Heart right ventricle (tissue), 16 donors: ENCODE data around the gene GATAD2B. TPM values are rescaled to one million over a fixed set of nuclear protein-coding genes. Genes with fewer than 3 reads are reported as not detected.

Experiments used
- ATAC-seq, 8 donors: fragments of 200-7000 bp; cut with Tn5 transposase; one replicate each; pipeline ENCODE4 v1.9.1; 2020; ENCODE audit warnings: mild to moderate bottlenecking in 8 of 8, moderate library complexity in 8 of 8, moderate number of reproducible peaks in 1 of 8
- DNase-seq, 2 donors: peaks; one replicate each; pipeline ENCODE4 v3.0.0-alpha.2; 2020
- H3K27ac ChIP-seq, 10 donors: fragments of 200-600 bp; sonication (generic) in 2 of 10; one replicate each; pipeline versions ENCODE4 v1.5.0 to v1.8.0; 2020 to 2022; ENCODE audit warnings: mild to moderate bottlenecking in 3 of 10
- H3K27me3 ChIP-seq, 7 donors: fragments of 200-600 bp; one replicate each; pipeline ENCODE4 v1.8.0; 2021 to 2022; ENCODE audit warnings: mild to moderate bottlenecking in 2 of 7
- H3K36me3 ChIP-seq, 9 donors: fragments of 200-600 bp; sonication (generic) in 1 of 9; one replicate each; pipeline versions ENCODE4 v1.5.0 to v1.8.0; 2020 to 2022; ENCODE audit warnings: mild to moderate bottlenecking in 2 of 9
- H3K4me1 ChIP-seq, 9 donors: fragments of 200-600 bp; sonication (generic) in 1 of 9; one replicate each; pipeline versions ENCODE4 v1.5.0 to v1.8.0; 2020 to 2022; ENCODE audit warnings: mild to moderate bottlenecking in 4 of 9
- H3K4me3 ChIP-seq, 10 donors: fragments of 200-600 bp; sonication (generic) in 2 of 10; one replicate each; pipeline versions ENCODE4 v1.5.0 to v1.8.0; 2020 to 2022; ENCODE audit warnings: mild to moderate bottlenecking in 7 of 10, moderate library complexity in 2 of 10
- H3K9me3 ChIP-seq, 11 donors: fragments of 200-600 bp in 10 of 11; sonication (generic) in 2 of 11; one replicate each; pipeline versions ENCODE4 v1.5.0 to v1.8.0; 2013 to 2022; ENCODE audit warnings: mild to moderate bottlenecking in 2 of 11, control low read depth in 1 of 11, moderate library complexity in 1 of 11
- CTCF ChIP-seq, 9 donors: fragments of 200-600 bp; sonication (generic) in 2 of 9; IDR thresholded peaks; one replicate each; pipeline versions ENCODE4 v1.5.0 to v1.8.0; 2021 to 2022; ENCODE audit warnings: antibody characterized with exemption in 9 of 9, mild to moderate bottlenecking in 5 of 9, moderate library complexity in 1 of 9
- WGBS, 2 donors: extraction: QIAGEN DNeasy Blood & Tissue Kit; methylation state at CpG; one replicate each; pipeline ENCODE4 v1.1.7; 2013; ENCODE audit warnings: inconsistent platforms in 1 of 2; 5-methylcytosine and 5-hydroxymethylcytosine counted together
- intact Hi-C, 10 donors: fragments of 100-400 bp; cut with DNase I; formaldehyde crosslinking; loops; one replicate each; pipeline versions ENCODE4 v1.11.1 to v1.14.2; 2022
- microRNA-seq, 2 donors: library from miRNA; unstranded; fragments of <30 nt; microRNA quantifications; one replicate each; pipeline ENCODE4 v1.2.0, GENCODE V29; 2021
- polyA plus RNA-seq, 2 donors: library from polyadenylated mRNA; stranded (reverse); fragments of 200-250 nt; gene quantifications; one replicate each; pipeline ENCODE4 v1.2.3, GENCODE V29; 2013
- total RNA-seq, 10 donors: library from RNA; stranded (reverse); fragmentation: NEBNext Ultra II Directional in 3 of 10; extraction: Animal tissue kit (Norgen Biotek cat#: 25700) in 3 of 10; gene quantifications; one replicate each; pipeline versions ENCODE4 v1.2.1 to v1.2.4, GENCODE V29; 2021 to 2023
- donor health status: Arrhythmogenic right ventricular cardiomyopathy.
- donor health status: ischemic (EF 13 %, LVEDD 7.1; RV severe dilation, severe dysfunction).
- donor health status: healthy with polysubstance abuse.
- donor health status: DM: no; HTN: yes; CAD: no.
- donor health status: DM: no; HTN: no; CAD: no.
- donor health status: ischemic (EF 25% LVEDD 6.9; RV normal size, moderate dysfunction).
- donor health status: ischemic (EF 25% LVEDD 5.7; RV mildly dilated, moderate dysfunction).
- donor health status: healthy.
- donor health status: DM: yes; HTN: yes; CAD: no.
- donor health status: Ischemic cardiomyopathy.
- donor health status: ischemic (EF 35%, LVEDD 5.7; RV mildly dilated, moderate dysfunction).
- donor health status: nonischemic (EF 11% LVEDD 7.7; RV severe dilation, severe dysfunction).
- donor health status: DM: yes; HTN: yes; CAD: no.
- donor health status: PGD.
- donor health status: ischemic (EF 29% LVEDD 5.4; RV normal size, mild dysfunction).
- donor health status: nonischemic (EF 23%, LVEDD 6.1; RV moderate dilation, normal function).

Gene GATAD2B
- total and polyA plus RNA-seq, 12 donors = 3.9 to 52.6 (median 41.9) TPM

- WGBS, 2 donors = 41 to 50% methylated on average over 7 of the region's 7 CpGs
- peaks cover 0 to 29% (median 22%) of the 10 kb centered on the region in 9 donors for H3K4me1 ChIP-seq
- peak in 1 of 2 donors; percentile 56 for DNase-seq
- H3K36me3 ChIP-seq = peaks cover 5 to 100% (median 53%) of the 10 kb centered on the region in 9 donors
- intact Hi-C loops = no loop called here
- peak; percentile 53 to 96 (median 86) for ATAC-seq
- TF ChIP-seq CTCF (IDR thresholded peaks at IDR 0.05) = no peak
- no peaks in the 10 kb centered on the region for H3K27me3 ChIP-seq
- no peak overlapping the region for H3K4me3 ChIP-seq
- H3K9me3 ChIP-seq = no peaks in the 10 kb centered on the region
- peak overlapping the region; percentile 39 to 87 (median 76) for H3K27ac ChIP-seq
Observed at GRCh38 chr1:153763365-153764225, 159.2 kb downstream of the GATAD2B start.

GRCh38 chr1:153760440-153760839 is 162.3 kb downstream of the GATAD2B start:
- WGBS, 2 donors = 96 to 97% methylated on average over 4 of the region's 4 CpGs
- intact Hi-C loops = no loop called here
- ATAC-seq (no peak), DNase-seq (no peak)
- Histone ChIP-seq H3K4me1 (peaks cover 0 to 28% (median 19%) of the 10 kb centered on the region in 9 donors), H3K4me3 (no peak overlapping the region), H3K9me3 (no peaks in the 10 kb centered on the region), H3K36me3 (peaks cover 5 to 100% (median 57%) of the 10 kb centered on the region in 9 donors), H3K27ac (no peak overlapping the region), H3K27me3 (no peaks in the 10 kb centered on the region)
- TF ChIP-seq CTCF (IDR thresholded peaks at IDR 0.05) = no peak

Small RNA genes lying within 50 kb of the gene (microRNA-seq; reads per million reads assigned to microRNA genes)
- gene MIR6737 = 0 reads per million in 2 donors

Other genes starting within 250 kb of the GATAD2B start
- gene NPR1, start 244.3 kb downstream of the GATAD2B start, total RNA-seq = 10 to 100 TPM in 6 of 10 donors, 1 to 10 TPM in 4; 8.0 to 24.3 (median 10.4) TPM
- gene NPR1, start 244.3 kb downstream of the GATAD2B start, polyA plus RNA-seq = 10 to 100 TPM; 24.3 to 29.0 TPM
- 10 to 100 TPM; 25.4 to 32.8 (median 31.1) TPM for gene INTS3, start 194.9 kb downstream of the GATAD2B start, total RNA-seq
- 10 to 100 TPM; 30.8 to 46.1 TPM for gene INTS3, start 194.9 kb downstream of the GATAD2B start, polyA plus RNA-seq
- gene SLC27A3, start 147.6 kb downstream of the GATAD2B start, total RNA-seq = 10 to 100 TPM in 2 of 10 donors, 1 to 10 TPM in 8; 5.9 to 16.0 (median 8.9) TPM
- gene SLC27A3, start 147.6 kb downstream of the GATAD2B start, polyA plus RNA-seq = 10 to 100 TPM; 26.7 to 43.8 TPM
- 10 to 100 TPM; 29.4 to 60.4 (median 39.0) TPM for gene DENND4B, start 23.7 kb upstream of the GATAD2B start, total RNA-seq
- gene DENND4B, start 23.7 kb upstream of the GATAD2B start, polyA plus RNA-seq = 10 to 100 TPM; 23.7 to 68.2 TPM
- 10 to 100 TPM; 14.6 to 25.6 (median 18.0) TPM for gene CRTC2, start 35.6 kb upstream of the GATAD2B start, total RNA-seq
- 10 to 100 TPM; 19.2 to 50.5 TPM for gene CRTC2, start 35.6 kb upstream of the GATAD2B start, polyA plus RNA-seq
- gene SLC39A1, start 40.6 kb upstream of the GATAD2B start, total RNA-seq = 10 to 100 TPM; 27.6 to 63.0 (median 34.3) TPM
- 100 to 1,000 TPM in 1 of 2 donors, 10 to 100 TPM in 1; 24.6 to 102 TPM for gene SLC39A1, start 40.6 kb upstream of the GATAD2B start, polyA plus RNA-seq
- gene CREB3L4, start 44.9 kb upstream of the GATAD2B start, total RNA-seq = 1 to 10 TPM; 2.9 to 8.5 (median 4.1) TPM
- 1 to 10 TPM; 5.6 to 7.6 TPM for gene CREB3L4, start 44.9 kb upstream of the GATAD2B start, polyA plus RNA-seq
- gene JTB, start 54.7 kb upstream of the GATAD2B start, total RNA-seq = 10 to 100 TPM; 49.4 to 94.7 (median 56.8) TPM
- 100 to 1,000 TPM in 1 of 2 donors, 10 to 100 TPM in 1; 80.9 to 225 TPM for gene JTB, start 54.7 kb upstream of the GATAD2B start, polyA plus RNA-seq
- 10 to 100 TPM; 42.9 to 98.7 (median 54.2) TPM for gene RAB13, start 63.4 kb upstream of the GATAD2B start, total RNA-seq
- gene RAB13, start 63.4 kb upstream of the GATAD2B start, polyA plus RNA-seq = 100 to 1,000 TPM in 1 of 2 donors, 10 to 100 TPM in 1; 89.9 to 114 TPM
- 1,000 to 10,000 TPM in 1 of 10 donors, 100 to 1,000 TPM in 9; 586 to 1,105 (median 715) TPM for gene RPS27, start 67.8 kb upstream of the GATAD2B start, total RNA-seq
- gene RPS27, start 67.8 kb upstream of the GATAD2B start, polyA plus RNA-seq = 1,000 to 10,000 TPM; 2,780 to 8,165 TPM
- under 1 TPM in 4 of 10 donors, not detected in 6; 0.07 to 0.45 (median 0.18) TPM for gene NUP210L, start 232.1 kb upstream of the GATAD2B start, total RNA-seq
- under 1 TPM; 0.01 to 0.07 TPM for gene NUP210L, start 232.1 kb upstream of the GATAD2B start, polyA plus RNA-seq